Activated T-cell treated with anti-CD3 and anti-CD28 coated beads, Interleukin-2, amount 50 U/mL, for 24 hours (primary cell): ENCODE data around the gene WNT3.
"Not testable (repeated sequence)": the region's sequence is repeated elsewhere in the genome, so short reads cannot be mapped to it uniquely, and the experiment has no call there.

Source experiments
- DNase-seq: peaks from one replicate; pipeline ENCODE4 v3.0.0-alpha.2; 2020
- H3K27ac Mint-ChIP-seq: 2 replicates; pipeline ENCODE4 v1.8.0; 2020; ENCODE audit warnings: mild to moderate bottlenecking, mixed read lengths
- H3K27me3 Mint-ChIP-seq: 2 replicates; pipeline ENCODE4 v1.8.0; 2020; ENCODE audit warnings: mixed read lengths
- H3K36me3 Mint-ChIP-seq: 2 replicates; pipeline ENCODE4 v1.8.0; 2020; ENCODE audit warnings: low read depth, mixed read lengths
- H3K4me1 Mint-ChIP-seq: 2 replicates; pipeline ENCODE4 v1.8.0; 2020; ENCODE audit warnings: low read depth, mixed read lengths
- H3K4me3 Mint-ChIP-seq: 2 replicates; pipeline ENCODE4 v1.8.0; 2020; ENCODE audit warnings: mild to moderate bottlenecking, moderate library complexity, mixed read lengths
- H3K9me3 Mint-ChIP-seq: 2 replicates; pipeline ENCODE4 v1.8.0; 2020; ENCODE audit warnings: mixed read lengths

The WNT3 gene

DNA sequence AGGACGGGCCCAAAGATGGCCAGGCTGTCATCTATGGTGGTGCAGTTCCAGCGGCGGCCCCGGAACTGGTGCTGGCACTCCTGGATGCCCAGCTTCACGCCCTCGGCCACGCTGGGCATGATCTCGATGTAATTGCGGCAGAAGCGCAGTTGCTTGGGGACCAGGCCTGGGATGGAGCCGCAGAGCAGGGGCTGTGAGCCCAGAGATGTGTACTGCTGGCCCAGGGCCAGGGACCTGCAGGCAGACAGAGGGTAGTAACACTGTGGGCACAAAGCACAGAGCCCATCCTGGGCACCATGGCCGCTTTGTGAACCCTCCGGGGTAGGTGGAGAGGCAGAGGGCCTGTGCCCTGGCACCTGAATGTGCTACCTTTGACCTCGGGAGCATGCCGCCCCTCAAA is 44.8 kb downstream of the WNT3 start:
- no peak overlapping the region for H3K4me3 Mint-ChIP-seq
- no peak for DNase-seq

DNA sequence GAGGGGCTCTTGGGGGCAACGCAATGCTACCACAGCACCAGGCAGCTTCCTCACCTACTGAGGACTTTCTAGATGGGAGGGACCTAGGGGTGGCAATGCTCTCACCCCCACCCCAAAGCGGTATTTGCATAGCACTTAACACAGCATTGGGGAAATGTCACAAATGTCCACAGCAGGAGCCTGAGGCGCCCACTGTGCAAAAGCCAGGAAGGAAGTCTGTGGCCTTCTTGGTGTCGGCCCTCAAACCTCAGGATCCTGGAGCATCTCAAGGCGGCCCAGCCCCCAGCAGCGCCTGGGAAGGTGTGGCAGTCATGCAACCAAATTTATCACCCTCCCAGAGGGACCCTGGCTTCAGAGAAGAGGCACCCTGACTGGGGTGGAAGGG is 45.3 kb downstream of the WNT3 start:
- DNase-seq = no peak
- H3K36me3 Mint-ChIP-seq = no peaks in the 10 kb centered on the region
- H3K27ac Mint-ChIP-seq = no peak overlapping the region
- peaks cover 19% of the 10 kb centered on the region for H3K4me1 Mint-ChIP-seq
- H3K4me3 Mint-ChIP-seq = peak overlapping the region; percentile 46
- H3K9me3 Mint-ChIP-seq = no peaks in the 10 kb centered on the region
- H3K27me3 Mint-ChIP-seq = peaks cover 75% of the 10 kb centered on the region

More for the DNA sequence above, 44.8 kb downstream of the WNT3 start:
- Mint-ChIP-seq H3K27ac (no peak overlapping the region), H3K27me3 (peaks cover 71% of the 10 kb centered on the region), H3K4me1 (peaks cover 19% of the 10 kb centered on the region), H3K9me3 (no peaks in the 10 kb centered on the region), H3K36me3 (no peaks in the 10 kb centered on the region)

DNA sequence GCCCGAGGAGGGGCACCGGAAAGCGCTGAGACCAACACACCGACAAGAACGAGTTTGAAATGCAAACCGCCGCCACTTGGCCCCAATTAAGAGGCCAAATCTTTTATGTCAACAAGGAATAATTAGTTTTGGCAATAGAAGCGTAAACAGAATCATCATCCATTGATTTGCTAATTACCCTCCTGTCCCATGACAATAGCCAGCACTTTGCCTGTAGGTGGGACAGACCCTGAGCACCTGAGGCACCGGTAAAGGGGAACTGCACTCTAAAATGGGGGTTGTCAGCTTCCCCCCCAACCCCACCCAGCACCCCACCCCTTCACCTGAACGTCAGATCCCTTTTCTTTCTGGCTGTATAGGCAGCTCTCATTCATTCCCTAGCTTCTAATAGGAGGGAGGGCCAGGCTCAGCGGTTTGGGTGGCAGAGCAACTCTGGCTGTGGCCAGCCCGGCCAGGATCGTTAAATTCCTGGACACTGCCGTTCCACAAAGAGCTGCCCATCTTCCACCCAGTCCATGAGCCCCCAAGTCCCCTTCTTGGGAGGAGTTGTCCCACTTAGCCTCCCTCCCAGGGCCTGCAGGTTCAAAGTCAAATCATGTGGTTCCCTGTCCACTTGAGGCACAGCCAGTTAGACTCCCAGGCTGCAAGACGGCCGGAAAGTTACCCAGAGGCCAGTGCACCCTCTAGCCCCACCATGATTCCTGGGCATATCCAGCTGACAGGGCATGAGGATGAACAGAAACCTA is 45.8 kb downstream of the WNT3 start:
- Mint-ChIP-seq H3K4me1 (peaks cover 19% of the 10 kb centered on the region), H3K4me3 (peak overlapping the region; percentile 74), H3K36me3 (no peaks in the 10 kb centered on the region), H3K27me3 (peaks cover 71% of the 10 kb centered on the region), H3K9me3 (no peaks in the 10 kb centered on the region), H3K27ac (no peak overlapping the region)
- no peak for DNase-seq

DNA sequence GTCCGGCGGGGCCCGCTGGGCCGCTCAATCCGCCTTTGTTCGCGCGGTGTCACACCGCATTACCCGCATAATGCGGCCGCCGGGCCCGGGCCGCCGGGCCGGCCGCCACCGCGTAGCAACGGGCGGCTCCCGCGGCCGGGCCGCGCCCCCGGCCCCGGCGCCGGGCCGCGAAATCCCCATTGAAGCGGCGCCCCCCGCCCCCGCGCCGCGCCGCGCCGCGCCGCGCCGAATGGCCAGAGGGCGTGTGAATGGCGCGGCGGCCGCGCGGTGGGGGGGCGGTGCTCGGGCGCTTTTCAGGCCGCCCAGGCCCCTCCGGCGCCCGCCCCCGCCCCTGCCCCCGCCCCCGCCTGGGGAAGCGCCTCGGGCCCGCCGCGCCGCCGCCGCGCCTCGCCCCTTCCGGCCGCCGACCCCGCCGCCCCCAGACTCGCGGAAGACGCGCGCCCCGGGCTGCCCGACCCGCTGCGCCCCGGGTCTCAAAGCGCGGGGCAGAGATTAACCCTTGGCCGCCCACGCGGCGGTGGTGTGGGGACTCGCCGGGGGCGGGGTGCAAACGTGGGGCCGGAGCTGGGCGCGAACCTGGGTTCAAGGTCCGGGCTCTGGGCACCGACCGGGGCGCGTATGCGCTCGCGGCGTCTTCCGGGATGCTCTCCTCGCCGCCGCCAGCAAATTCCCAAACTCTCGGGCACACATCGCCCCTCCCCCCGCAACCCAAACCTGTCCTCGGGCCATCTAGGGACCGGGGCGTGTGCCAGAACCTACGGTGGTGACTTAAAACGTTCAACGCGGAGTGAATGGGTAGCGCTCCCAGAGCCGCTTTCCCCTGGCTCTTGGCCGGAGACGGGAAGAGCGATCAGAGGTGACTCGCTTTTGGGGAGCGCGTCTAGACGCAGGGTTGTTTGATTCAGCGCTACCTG is 46.7 kb downstream of the WNT3 start:
- Mint-ChIP-seq H3K27me3 (peaks cover 66% of the 10 kb centered on the region), H3K4me3 (peak overlapping the region; percentile 74), H3K36me3 (no peaks in the 10 kb centered on the region), H3K9me3 (no peaks in the 10 kb centered on the region), H3K27ac (no peak overlapping the region), H3K4me1 (peaks cover 19% of the 10 kb centered on the region)
- DNase-seq = peak; percentile 48

DNA sequence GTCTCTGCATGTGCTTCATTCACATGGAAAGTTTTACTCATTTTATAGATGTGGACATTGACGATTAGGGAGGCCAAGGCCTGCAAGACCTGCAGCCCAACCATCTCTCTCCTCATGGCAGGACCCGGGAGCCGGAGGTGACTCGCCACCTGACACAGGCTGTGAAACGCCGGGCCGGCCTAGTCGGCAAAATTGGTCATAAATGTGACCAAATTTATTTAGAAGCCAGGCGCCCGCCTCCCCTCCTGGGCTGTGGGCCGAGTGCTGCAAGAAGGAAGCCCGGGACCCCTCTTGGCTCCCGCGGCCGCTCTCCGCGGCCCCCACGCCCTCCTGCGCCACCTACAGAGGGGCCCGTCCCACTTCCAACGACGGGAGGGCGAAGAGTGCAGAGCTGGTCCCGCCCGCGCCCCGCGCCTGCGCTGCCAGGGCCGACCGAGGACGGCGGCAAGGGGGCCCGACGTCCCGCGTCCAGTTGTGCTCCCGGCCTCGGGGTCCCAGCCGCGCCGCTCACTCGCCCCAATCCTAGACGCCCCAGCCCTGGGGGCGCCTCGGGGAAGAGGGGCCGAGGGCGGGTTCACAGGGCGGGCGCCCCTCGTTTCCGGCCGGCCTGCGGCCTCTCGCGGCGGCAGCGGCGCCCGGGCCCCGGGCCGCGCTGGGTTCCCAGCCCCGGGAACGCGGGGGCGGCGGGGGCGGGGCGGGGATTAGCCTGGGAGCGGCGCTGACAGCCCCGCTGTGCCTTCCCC is 47.5 kb downstream of the WNT3 start:
- no peaks in the 10 kb centered on the region for H3K9me3 Mint-ChIP-seq
- no peaks in the 10 kb centered on the region for H3K36me3 Mint-ChIP-seq
- no peak overlapping the region for H3K27ac Mint-ChIP-seq
- H3K4me3 Mint-ChIP-seq = peak overlapping the region; percentile 59
- H3K4me1 Mint-ChIP-seq = peaks cover 19% of the 10 kb centered on the region
- H3K27me3 Mint-ChIP-seq = peaks cover 59% of the 10 kb centered on the region
- peak; percentile 63 for DNase-seq

DNA sequence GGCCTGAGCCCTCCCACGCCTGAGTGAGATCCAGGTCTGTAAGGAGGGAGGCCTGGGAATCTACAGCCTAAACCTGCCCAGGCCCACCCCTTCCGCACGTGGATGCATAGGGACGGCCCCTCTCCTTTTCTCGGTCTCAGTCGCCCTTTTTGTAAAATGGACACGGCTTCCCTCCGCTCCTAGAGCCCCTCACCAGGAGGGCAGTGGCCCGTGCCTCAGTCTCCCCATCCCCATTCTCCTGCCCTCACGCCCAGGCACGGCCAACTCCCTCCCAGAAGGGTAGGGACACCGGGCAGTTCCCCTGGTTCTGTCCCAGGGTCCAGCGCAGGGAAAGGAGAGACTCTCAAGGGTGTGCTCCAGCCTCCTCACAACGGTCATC is 48.1 kb downstream of the WNT3 start:
- H3K27me3 Mint-ChIP-seq = peaks cover 58% of the 10 kb centered on the region
- peak overlapping the region; percentile 59 for H3K4me3 Mint-ChIP-seq
- no peak for DNase-seq
- H3K36me3 Mint-ChIP-seq = no peaks in the 10 kb centered on the region
- no peaks in the 10 kb centered on the region for H3K9me3 Mint-ChIP-seq
- no peak overlapping the region for H3K27ac Mint-ChIP-seq
- peaks cover 19% of the 10 kb centered on the region for H3K4me1 Mint-ChIP-seq

DNA sequence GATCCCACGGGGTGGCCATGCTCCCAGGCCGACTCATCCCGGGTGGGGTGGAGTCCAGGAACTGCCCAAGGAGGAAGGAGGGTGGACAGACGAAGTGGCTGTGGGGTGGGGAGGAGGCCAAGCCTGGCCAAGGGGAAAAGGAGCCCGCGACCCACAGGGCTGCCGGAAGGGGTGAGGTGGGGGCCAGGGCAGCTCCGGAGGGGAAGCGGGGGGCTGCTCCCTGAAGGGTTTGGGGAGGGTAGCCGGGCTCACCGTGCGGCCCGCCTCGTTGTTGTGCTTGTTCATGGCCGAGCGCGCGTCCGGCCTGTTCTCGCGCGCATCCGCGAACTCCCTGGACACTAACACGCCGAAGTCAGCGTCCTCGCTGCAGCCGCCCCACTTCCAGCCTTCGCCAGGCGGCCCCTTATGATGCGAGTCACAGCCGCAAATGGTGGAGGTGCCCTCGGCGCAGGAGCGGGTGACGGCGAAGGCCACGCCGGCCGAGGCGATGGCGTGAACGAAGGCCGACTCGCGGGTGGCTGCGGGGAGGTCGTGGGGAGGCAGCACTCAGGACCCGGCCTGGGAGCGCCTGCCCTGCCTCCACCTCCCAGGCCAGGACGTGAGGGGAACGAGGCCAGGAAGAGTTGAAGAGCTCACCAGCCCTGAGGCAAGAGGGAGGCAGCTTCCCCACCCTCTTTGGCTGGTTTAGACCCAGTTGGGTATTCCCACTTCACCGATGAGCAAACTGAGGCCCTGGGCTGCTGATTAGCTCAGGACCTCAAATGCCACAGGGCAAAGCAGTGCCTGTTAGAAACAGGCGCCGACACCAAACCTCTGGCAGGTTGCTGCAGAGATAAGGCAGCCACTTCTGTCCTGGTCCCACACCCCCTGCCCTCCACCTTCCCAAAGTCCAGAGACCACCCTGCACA is 48.7 kb downstream of the WNT3 start:
- Mint-ChIP-seq H3K27me3 (peaks cover 53% of the 10 kb centered on the region), H3K4me1 (peaks cover 19% of the 10 kb centered on the region), H3K9me3 (no peaks in the 10 kb centered on the region), H3K27ac (no peak overlapping the region), H3K4me3 (no peak overlapping the region), H3K36me3 (no peaks in the 10 kb centered on the region)
- no peak for DNase-seq

DNA sequence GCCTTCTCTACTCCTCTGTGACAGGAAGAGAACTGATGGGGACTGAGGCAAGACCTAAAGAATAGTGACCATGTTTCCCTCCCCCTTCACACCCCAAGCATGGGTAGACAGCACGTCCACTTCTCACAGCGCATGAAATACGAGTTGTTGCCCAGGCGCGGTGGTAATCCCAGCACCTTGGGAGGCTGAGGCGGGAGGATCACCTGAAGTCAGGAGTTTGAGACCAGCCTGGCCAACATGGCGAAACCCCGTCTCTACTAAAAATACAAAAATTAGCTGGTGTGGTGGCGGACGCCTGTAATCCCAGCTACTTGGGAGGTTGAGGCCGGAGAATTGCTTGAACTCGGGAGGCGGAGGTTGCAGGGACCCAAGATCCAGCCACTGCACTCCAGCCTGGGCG is 49.6 kb downstream of the WNT3 start:
- not testable (repeated sequence) for H3K9me3 Mint-ChIP-seq, H3K4me3 Mint-ChIP-seq, DNase-seq, H3K27ac Mint-ChIP-seq, H3K36me3 Mint-ChIP-seq
- Mint-ChIP-seq H3K4me1 (peaks cover 19% of the 10 kb centered on the region), H3K27me3 (peaks cover 44% of the 10 kb centered on the region)

DNA sequence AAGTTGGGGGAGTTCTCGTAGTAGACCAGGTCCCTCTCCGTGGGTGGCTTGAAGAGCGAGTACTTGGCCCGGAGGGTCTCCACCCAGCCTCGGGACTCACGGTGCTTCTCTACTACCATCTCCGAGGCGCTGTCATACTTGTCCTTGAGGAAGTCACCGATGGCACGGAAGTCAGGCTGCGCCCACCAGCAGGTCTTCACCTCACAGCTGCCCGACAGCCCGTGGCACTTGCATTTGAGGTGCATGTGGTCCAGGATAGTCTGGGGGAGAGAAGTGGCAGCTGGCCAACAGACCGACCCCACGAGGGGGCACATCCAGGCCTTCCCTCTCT is 50.0 kb downstream of the WNT3 start:
- H3K27ac Mint-ChIP-seq = no peak overlapping the region
- peaks cover 19% of the 10 kb centered on the region for H3K4me1 Mint-ChIP-seq
- H3K36me3 Mint-ChIP-seq = no peaks in the 10 kb centered on the region
- H3K9me3 Mint-ChIP-seq = no peaks in the 10 kb centered on the region
- H3K27me3 Mint-ChIP-seq = peaks cover 40% of the 10 kb centered on the region
- no peak overlapping the region for H3K4me3 Mint-ChIP-seq
- no peak for DNase-seq

DNA sequence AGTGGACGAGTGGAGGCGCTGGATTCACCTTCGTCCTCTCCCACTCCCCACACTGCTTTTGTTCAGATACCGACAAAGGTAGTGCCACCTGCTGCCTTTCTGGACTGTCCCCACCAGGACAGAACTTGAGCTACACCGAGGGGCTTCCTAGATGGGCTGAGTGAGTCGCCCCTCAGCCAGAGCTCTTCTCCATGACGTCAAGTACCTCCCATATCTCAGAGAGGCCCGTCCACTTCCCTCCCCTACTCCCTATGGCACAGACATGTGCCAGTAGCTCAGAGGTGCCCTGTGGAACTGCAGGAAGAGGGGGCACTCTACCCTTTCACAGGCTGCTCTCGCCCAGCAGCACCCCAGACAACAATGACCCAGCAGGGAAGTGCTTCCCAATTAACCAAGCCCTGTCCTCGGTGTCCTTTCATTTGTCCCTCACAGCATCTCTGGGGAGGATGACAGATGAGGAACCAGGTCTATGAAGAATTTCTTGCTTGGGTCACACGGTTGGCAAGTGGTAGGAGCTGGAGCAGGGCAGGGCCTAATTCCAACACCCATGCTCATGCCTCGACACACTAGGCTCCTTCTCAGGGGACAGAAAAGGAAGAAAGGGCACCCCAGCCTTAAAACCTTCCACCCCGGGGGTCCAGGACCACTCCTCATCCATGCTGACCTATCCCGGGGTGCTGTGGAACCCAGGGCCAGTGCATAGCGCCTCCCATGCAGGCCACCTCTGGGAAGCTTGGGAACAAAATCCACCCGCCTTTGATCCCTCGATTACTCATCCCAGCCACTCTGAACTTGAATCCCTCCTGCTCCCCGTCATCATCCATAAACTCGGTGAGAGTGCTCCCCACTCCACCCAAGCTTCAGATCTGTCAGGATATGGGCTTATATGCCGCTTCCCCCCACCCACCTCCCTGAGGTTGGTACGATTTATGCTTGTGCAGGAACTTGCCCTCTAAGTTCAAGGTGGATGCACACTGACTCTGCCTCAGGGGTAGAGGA is 51.7 kb downstream of the WNT3 start:
- Mint-ChIP-seq H3K9me3 (no peaks in the 10 kb centered on the region), H3K27ac (no peak overlapping the region), H3K27me3 (peaks cover 26% of the 10 kb centered on the region), H3K4me3 (no peak overlapping the region), H3K4me1 (peaks cover 12% of the 10 kb centered on the region), H3K36me3 (no peaks in the 10 kb centered on the region)
- DNase-seq = no peak

DNA sequence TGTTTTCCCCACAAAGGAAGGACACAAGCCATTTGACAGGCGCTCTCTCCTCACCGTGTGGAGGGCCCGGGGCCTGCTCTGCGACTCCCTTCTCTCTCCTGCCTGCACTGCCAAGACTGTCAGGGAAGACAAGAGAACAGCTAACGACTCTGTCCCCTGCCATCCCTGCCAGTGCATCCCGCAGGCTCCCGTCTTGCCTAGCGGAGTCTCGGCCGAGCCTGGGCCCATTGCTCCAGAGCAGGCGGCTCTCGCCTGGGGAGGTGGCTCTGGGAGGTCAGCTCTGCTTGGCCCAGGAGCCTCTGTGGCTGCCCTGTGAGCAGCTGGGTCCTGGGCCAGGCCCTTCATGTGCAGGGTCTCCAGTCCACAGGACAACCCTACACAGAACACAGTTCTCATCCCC is 53.0 kb downstream of the WNT3 start:
- Mint-ChIP-seq H3K36me3 (no peaks in the 10 kb centered on the region), H3K27ac (no peak overlapping the region), H3K9me3 (no peaks in the 10 kb centered on the region), H3K4me1 (peaks cover 8% of the 10 kb centered on the region), H3K4me3 (no peak overlapping the region), H3K27me3 (peaks cover 22% of the 10 kb centered on the region)
- DNase-seq = no peak

DNA sequence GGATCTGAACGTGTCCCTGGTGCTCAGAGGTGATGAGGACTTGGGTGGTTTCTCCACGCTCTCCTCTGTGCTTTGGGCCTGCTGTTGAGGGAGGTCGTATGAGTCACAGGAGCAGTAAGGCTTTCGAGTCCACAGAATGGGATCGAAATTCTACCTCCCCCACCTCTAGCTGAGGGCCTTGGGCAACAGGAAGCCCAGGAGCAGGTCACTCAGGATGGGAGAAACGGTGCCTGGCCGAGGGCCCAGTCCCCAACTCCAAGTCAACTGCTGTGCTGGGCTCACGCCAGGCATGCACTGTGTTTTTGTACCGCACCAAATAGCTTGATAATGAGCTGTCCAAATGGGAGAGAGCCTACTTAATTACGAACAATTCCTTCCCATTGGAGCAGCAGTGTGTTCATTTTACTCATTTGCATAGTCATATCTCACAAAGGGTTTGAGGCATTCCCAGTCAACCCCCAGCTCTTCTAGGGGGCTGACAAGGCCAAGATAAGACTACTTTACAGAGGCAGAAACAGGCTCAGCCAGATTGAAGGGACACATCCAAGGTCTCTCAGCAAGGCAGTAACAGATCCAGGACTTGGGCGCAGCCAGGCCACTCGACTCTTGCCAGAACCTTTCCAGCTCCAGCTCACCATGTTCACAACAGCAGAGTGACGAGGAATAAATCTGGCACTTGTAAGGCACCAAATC is 53.6 kb downstream of the WNT3 start:
- Mint-ChIP-seq H3K36me3 (no peaks in the 10 kb centered on the region), H3K27ac (no peak overlapping the region), H3K9me3 (no peaks in the 10 kb centered on the region), H3K4me3 (no peak overlapping the region), H3K27me3 (peaks cover 16% of the 10 kb centered on the region), H3K4me1 (peaks cover 2% of the 10 kb centered on the region)
- no peak for DNase-seq
